CD4-positive, alpha-beta T cell treated with Interleukin-1 beta for 1 hour (primary cell): ENCODE data around the gene CENPH.
"Not testable (repeated sequence)": the region's sequence is repeated elsewhere in the genome, so short reads cannot be mapped to it uniquely, and the experiment has no call there.

Experiments used
- DNase-seq, 2 donors: peaks; one replicate each; pipeline ENCODE4 v3.0.0-alpha.2; 2020 to 2022

The CENPH gene

GRCh38 chr5:69189162-69190086 lies at the start of gene CENPH:
Gene CENPH (plus strand): TSS chr5:69189583. CDS start chr5:69189635, 52 bp downstream.
- DNase-seq = peak; percentile 91 to 93

- DNase-seq = not testable (repeated sequence)
Observed at GRCh38 chr5:69140239-69140638, 49.1 kb upstream of the CENPH start.

- DNase-seq = no peak
Observed at GRCh38 chr5:69140827-69141226, 48.6 kb upstream of the CENPH start.

GRCh38 chr5:69148576-69148975 lies 40.8 kb upstream of the CENPH start:
- not testable (repeated sequence) for DNase-seq

- no peak for DNase-seq
Observed at GRCh38 chr5:69148981-69149675, 40.3 kb upstream of the CENPH start.

GRCh38 chr5:69149676-69150010 lies 39.7 kb upstream of the CENPH start:
- no peak for DNase-seq

- no peak for DNase-seq
Observed at GRCh38 chr5:69152731-69153130, 36.7 kb upstream of the CENPH start.

GRCh38 chr5:69156456-69156855 lies 32.9 kb upstream of the CENPH start:
- no peak for DNase-seq

- no peak for DNase-seq
Observed at GRCh38 chr5:69158039-69158438, 31.3 kb upstream of the CENPH start.

GRCh38 chr5:69160651-69161050 lies 28.7 kb upstream of the CENPH start:
- DNase-seq = no peak

GRCh38 chr5:69166686-69167492 lies 22.5 kb upstream of the CENPH start, which contains the start of gene CCNB1:
Gene CCNB1 (plus strand): TSS chr5:69167150. CDS start chr5:69167263, 113 bp downstream.
- peak; percentile 97 to 98 for DNase-seq

GRCh38 chr5:69167493-69167855 lies 21.9 kb upstream of the CENPH start:
- no peak for DNase-seq

- no peak for DNase-seq
Observed at GRCh38 chr5:69167929-69168328, 21.5 kb upstream of the CENPH start.

GRCh38 chr5:69170495-69170894 lies 18.9 kb upstream of the CENPH start:
- DNase-seq = no peak

GRCh38 chr5:69170969-69171368 lies 18.4 kb upstream of the CENPH start:
- DNase-seq = no peak

GRCh38 chr5:69181659-69182293 lies 7.6 kb upstream of the CENPH start:
- not testable (repeated sequence) for DNase-seq

- no peak for DNase-seq
Observed at GRCh38 chr5:69184621-69185020, 4.8 kb upstream of the CENPH start.

- DNase-seq = no peak
Observed at GRCh38 chr5:69187342-69187741, 2.0 kb upstream of the CENPH start.

GRCh38 chr5:69188811-69189161 lies 597 bp upstream of the CENPH start:
- no peak for DNase-seq

GRCh38 chr5:69202497-69202896 lies 13.1 kb downstream of the CENPH start:
- DNase-seq = no peak

- no peak for DNase-seq
Observed at GRCh38 chr5:69206528-69207190, 17.3 kb downstream of the CENPH start.

- DNase-seq = no peak
Observed at GRCh38 chr5:69209602-69210001, 20.2 kb downstream of the CENPH start.
